Kidney (tissue), 14 donors: Measurements from ENCODE around the gene DPM3. TPM values are rescaled to one million over a fixed set of nuclear protein-coding genes. Genes with fewer than 3 reads are reported as not detected.

ENCODE experiments used
- DNase-seq, 5 donors: peaks; one replicate each; pipeline ENCODE4 v3.0.0-alpha.2; 2013 to 2020
- FAIRE-seq: peaks from 2 replicates; lab custom pipeline; 2012; peaks lifted over from hg19 to GRCh38; lab: Jason Lieb, UNC
- H3K27ac ChIP-seq, 2 donors: one replicate each; pipeline ENCODE4 v1.7.0; 2013; ENCODE audit warnings: low read depth in 2 of 2, low read length in 2 of 2, inconsistent platforms in 1 of 2
- H3K27me3 ChIP-seq: one replicate; pipeline ENCODE4 v1.7.1; 2013; ENCODE audit warnings: low read length, inconsistent platforms; ENCODE audit not compliant: control insufficient read depth, insufficient read depth
- H3K36me3 ChIP-seq, 3 donors: one replicate each; pipeline versions ENCODE4 v1.7.0 to v1.7.1; 2013; ENCODE audit warnings: low read length in 3 of 3, control low read depth in 1 of 3, inconsistent platforms in 1 of 3; ENCODE audit not compliant: insufficient read depth in 3 of 3, control insufficient read depth in 2 of 3
- H3K4me1 ChIP-seq, 3 donors: one replicate each; pipeline versions ENCODE4 v1.7.0 to v1.7.1; 2013; ENCODE audit warnings: low read length in 3 of 3, inconsistent platforms in 1 of 3, low read depth in 1 of 3; ENCODE audit not compliant: control insufficient read depth in 2 of 3, insufficient read depth in 2 of 3
- H3K4me3 ChIP-seq, 3 donors: one replicate each; pipeline versions ENCODE4 v1.7.0 to v1.8.1; 2013; ENCODE audit warnings: low read length in 3 of 3, control low read depth in 1 of 3, inconsistent platforms in 1 of 3
- H3K9ac ChIP-seq, 3 donors: one replicate each; pipeline versions ENCODE4 v1.7.0 to v1.7.1; 2013; ENCODE audit warnings: low read length in 3 of 3, control low read depth in 1 of 3, inconsistent platforms in 1 of 3
- H3K9me3 ChIP-seq, 3 donors: one replicate each; pipeline versions ENCODE4 v1.7.0 to v1.7.1; 2013; ENCODE audit warnings: low read length in 3 of 3, control low read depth in 1 of 3, inconsistent platforms in 1 of 3; ENCODE audit not compliant: control insufficient read depth in 2 of 3, insufficient read depth in 1 of 3
- CTCF ChIP-seq: IDR thresholded peaks from 3 replicates; pipeline ENCODE4 v1.5.1; 2012; ENCODE audit warnings: mild to moderate bottlenecking, moderate library complexity, borderline replicate concordance; ENCODE audit not compliant: insufficient read depth; ENCODE audit errors: extremely low read depth
- intact Hi-C: fragments of 100-400 bp; cut with DNase I; formaldehyde crosslinking; loops from one replicate; pipeline ENCODE4 v1.11.1; 2022
- polyA plus RNA-seq: library from polyadenylated mRNA; stranded (reverse); fragments of 350-450 nt; fragmentation: Illumina TruSeq; extraction: RNeasy Lipid Tissue Mini Kit (QIAGEN cat#74804); gene quantifications from one replicate; pipeline ENCODE4 v1.2.3, GENCODE V29; 2014; ENCODE audit warnings: low read depth, low replicate concordance; ENCODE audit not compliant: insufficient read depth
- total RNA-seq: library from RNA; stranded (reverse); fragmentation: NEBNext Ultra II Directional; extraction: Animal tissue kit (Norgen Biotek cat#: 25700); gene quantifications from one replicate; pipeline ENCODE4 v1.2.1, GENCODE V29; 2021
- donor health status: control.
- donor health status: control.
- donor health status: control.
- donor health status: control.
- donor health status: control.
- donor health status: DM: yes; HTN: yes; CAD: no.
- donor health status: Normal renal cell carcinoma (clear cell type).

DPM3 gene
- total and polyA plus RNA-seq, 2 donors from 2014 or later = 84.4 to 237 TPM

- Histone ChIP-seq H3K9ac (peak overlapping the region in 1 of 3 donors; percentile 51), H3K4me1 (peaks cover 0 to 28% (median 7%) of the 10 kb centered on the region in 3 donors), H3K9me3 (no peaks in the 10 kb centered on the region), H3K27ac (peak overlapping the region; percentile 67 to 79), H3K27me3 (no peaks in the 10 kb centered on the region), H3K36me3 (no peaks in the 10 kb centered on the region), H3K4me3 (no peak overlapping the region)
- TF ChIP-seq CTCF = no peak
- intact Hi-C loops = no loop called here
- no peak for FAIRE-seq
- no peak for DNase-seq
Measured at GRCh38 chr1:155185783-155186066, 45.4 kb upstream of the DPM3 start.

- intact Hi-C loops = no loop called here
- FAIRE-seq (no peak), DNase-seq (peak; percentile 70 to 90 (median 80))
- peaks cover 0 to 28% (median 7%) of the 10 kb centered on the region in 3 donors for H3K4me1 ChIP-seq
- no peaks in the 10 kb centered on the region for H3K27me3 ChIP-seq
- TF ChIP-seq CTCF = no peak
- peak overlapping the region; percentile 67 to 79 for H3K27ac ChIP-seq
- no peak overlapping the region for H3K4me3 ChIP-seq
- H3K36me3 ChIP-seq = no peaks in the 10 kb centered on the region
- H3K9me3 ChIP-seq = no peaks in the 10 kb centered on the region
- H3K9ac ChIP-seq = peak overlapping the region in 1 of 3 donors; percentile 51
Measured at GRCh38 chr1:155184835-155185782, 44.8 kb upstream of the DPM3 start.

GRCh38 chr1:155184351-155184811 lies 44.0 kb upstream of the DPM3 start:
- intact Hi-C loops = no loop called here
- DNase-seq (peak in 1 of 5 donors; percentile 65), FAIRE-seq (no peak)
- TF ChIP-seq CTCF = no peak
- Histone ChIP-seq H3K4me1 (peaks cover 0 to 28% (median 7%) of the 10 kb centered on the region in 3 donors), H3K27ac (no peak overlapping the region), H3K4me3 (no peak overlapping the region), H3K9me3 (no peaks in the 10 kb centered on the region), H3K36me3 (no peaks in the 10 kb centered on the region), H3K27me3 (no peaks in the 10 kb centered on the region), H3K9ac (no peak overlapping the region)
